ENCODE results near the gene LRRC18. TPM values are rescaled to one million over a fixed set of nuclear protein-coding genes. Genes with fewer than 3 reads are reported as not detected.

LRRC18 gene
- total RNA-seq, 1 donor from 2014 or later, result under 0.01 TPM

DNA sequence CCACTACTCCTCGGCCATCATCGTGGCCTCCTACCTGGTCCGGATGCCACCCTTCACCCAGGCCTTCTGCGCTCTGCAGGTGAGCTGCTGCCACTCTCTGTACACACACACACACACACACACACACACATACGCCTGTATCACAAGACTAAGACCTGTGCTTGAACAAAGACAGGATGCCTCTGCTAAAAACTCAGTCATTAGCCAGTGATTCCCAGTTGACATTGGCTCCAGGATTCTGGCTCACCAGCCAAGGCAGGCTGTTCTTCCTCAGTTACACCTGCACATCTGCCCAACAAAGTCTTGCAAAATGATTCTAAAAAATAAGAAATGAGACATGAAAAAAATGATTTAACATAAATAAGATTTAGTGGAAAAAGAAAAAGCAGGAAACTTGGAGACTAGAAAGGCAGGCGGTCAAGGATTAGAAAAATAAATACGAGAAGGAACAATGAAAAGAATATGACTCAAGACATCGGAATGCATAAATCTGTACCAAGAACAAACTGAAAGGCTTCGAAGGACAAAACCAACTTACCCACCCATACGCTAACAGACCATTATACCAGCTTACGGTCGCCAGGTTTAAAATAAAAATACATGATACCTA, 7.4 kb upstream of the LRRC18 start:
- Histone ChIP-seq H3K27me3 (ENCODE audit: control insufficient read depth in 3 of 3, insufficient read depth in 3 of 3, low read length in 3 of 3) (peaks cover 0 to 8% (median 3%) of the 10 kb centered on the region in 3 donors), H3K4me3 (ENCODE audit: low read length in 3 of 3) (no peak overlapping the region), H3K9me3 (ENCODE audit: control insufficient read depth in 3 of 3, low read length in 3 of 3) (no peaks in the 10 kb centered on the region), H3K4me1 (ENCODE audit: control insufficient read depth in 3 of 3, insufficient read depth in 3 of 3, low read length in 3 of 3) (peaks cover 0 to 7% (median 5%) of the 10 kb centered on the region in 3 donors), H3K27ac (ENCODE audit: low read depth, low read length) (no peak overlapping the region), H3K9ac (ENCODE audit: low read depth in 1 of 3, low read length in 3 of 3) (no peak overlapping the region), H3K36me3 (ENCODE audit: control insufficient read depth in 3 of 3, insufficient read depth in 3 of 3, low read length in 3 of 3) (no peaks in the 10 kb centered on the region)

DNA sequence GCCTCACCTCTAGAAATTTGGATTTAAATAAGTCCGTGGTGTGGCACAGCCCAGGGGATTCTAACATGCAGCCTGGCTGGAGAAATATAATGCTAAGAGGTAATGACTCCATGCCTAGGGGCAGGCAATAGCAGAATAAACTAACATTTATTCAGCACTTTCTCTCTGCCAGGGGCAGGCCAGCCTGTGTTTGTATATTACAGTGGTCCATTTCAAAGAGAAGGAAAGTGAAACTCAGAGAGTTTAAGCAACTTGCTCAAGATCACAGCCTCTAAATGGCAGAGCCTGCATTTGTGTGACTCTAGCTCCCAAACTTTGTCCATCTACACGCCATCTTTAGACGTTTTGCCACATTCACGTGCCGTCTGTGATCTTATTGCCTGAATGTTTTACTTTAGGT, 6.7 kb upstream of the LRRC18 start:
- peaks cover 0 to 8% (median 3%) of the 10 kb centered on the region in 3 donors for H3K27me3 ChIP-seq (ENCODE audit: control insufficient read depth in 3 of 3, insufficient read depth in 3 of 3, low read length in 3 of 3)
- no peaks in the 10 kb centered on the region for H3K9me3 ChIP-seq (ENCODE audit: control insufficient read depth in 3 of 3, low read length in 3 of 3)
- H3K4me3 ChIP-seq (ENCODE audit: low read length in 3 of 3), result no peak overlapping the region
- no peaks in the 10 kb centered on the region for H3K36me3 ChIP-seq (ENCODE audit: control insufficient read depth in 3 of 3, insufficient read depth in 3 of 3, low read length in 3 of 3)
- peaks cover 0 to 7% (median 5%) of the 10 kb centered on the region in 3 donors for H3K4me1 ChIP-seq (ENCODE audit: control insufficient read depth in 3 of 3, insufficient read depth in 3 of 3, low read length in 3 of 3)
- no peak overlapping the region for H3K9ac ChIP-seq (ENCODE audit: low read depth in 1 of 3, low read length in 3 of 3)
- no peak overlapping the region for H3K27ac ChIP-seq (ENCODE audit: low read depth, low read length)

DNA sequence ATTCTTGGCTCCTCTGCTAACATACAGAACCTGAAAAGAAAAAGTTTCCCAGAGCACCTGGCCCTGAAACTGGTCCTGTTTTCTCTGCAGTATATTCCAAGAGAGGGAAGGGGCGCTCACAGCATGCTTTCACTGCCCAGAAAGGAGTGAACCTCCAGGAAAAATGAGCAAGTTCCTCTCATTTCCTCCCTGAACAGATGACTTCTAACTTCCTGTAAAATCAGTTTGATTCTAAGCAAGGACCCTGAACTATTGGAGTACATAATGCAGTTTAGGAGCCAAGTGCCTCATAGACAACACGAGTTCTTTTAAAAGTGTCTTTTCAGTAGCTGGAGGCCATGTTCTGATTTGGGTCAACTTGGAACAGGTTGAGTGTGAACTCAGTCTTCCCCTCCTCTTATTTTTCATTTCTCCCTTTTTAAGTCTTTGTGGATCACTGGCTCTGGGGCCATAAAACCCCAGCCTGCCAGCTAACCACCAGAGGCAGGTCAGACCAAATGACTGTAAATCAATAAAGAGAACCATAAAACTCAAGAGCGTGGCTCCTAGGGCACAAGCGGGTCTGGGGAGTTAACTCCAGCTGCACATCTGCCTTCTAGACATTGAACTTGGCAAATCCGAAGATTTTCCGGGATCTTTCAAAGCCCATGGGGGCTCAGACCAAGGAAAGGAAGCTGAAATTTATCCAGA, 5.9 kb upstream of the LRRC18 start:
- Histone ChIP-seq H3K27ac (ENCODE audit: low read depth, low read length) (peak overlapping the region; percentile 12), H3K4me1 (ENCODE audit: control insufficient read depth in 3 of 3, insufficient read depth in 3 of 3, low read length in 3 of 3) (peaks cover 0 to 7% (median 5%) of the 10 kb centered on the region in 3 donors), H3K27me3 (ENCODE audit: control insufficient read depth in 3 of 3, insufficient read depth in 3 of 3, low read length in 3 of 3) (peaks cover 0 to 4% (median 3%) of the 10 kb centered on the region in 3 donors), H3K4me3 (ENCODE audit: low read length in 3 of 3) (no peak overlapping the region), H3K36me3 (ENCODE audit: control insufficient read depth in 3 of 3, insufficient read depth in 3 of 3, low read length in 3 of 3) (no peaks in the 10 kb centered on the region), H3K9ac (ENCODE audit: low read depth in 1 of 3, low read length in 3 of 3) (no peak overlapping the region), H3K9me3 (ENCODE audit: control insufficient read depth in 3 of 3, low read length in 3 of 3) (no peaks in the 10 kb centered on the region)

DNA sequence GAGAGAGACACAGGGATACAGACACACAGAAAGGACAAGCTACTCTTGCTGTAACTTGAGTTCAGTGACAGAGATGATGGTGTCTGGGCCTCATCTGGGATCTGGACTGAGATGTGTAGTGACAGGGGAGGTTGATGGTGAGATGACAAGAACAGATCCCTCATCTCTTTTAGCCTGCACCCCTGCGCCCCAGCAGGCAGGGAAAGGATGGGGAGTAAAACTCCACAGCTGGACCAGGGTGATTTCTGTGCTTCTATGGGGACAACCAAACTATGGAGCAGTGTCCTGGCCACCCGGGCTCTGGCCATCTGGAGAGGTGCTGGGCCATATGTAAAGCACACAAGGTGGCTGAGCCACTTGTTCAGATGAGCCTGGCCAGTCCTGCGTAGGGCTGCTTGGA, 4.5 kb upstream of the LRRC18 start:
- Histone ChIP-seq H3K27ac (ENCODE audit: low read depth, low read length) (no peak overlapping the region), H3K27me3 (ENCODE audit: control insufficient read depth in 3 of 3, insufficient read depth in 3 of 3, low read length in 3 of 3) (peaks cover 0 to 3% (median under 1%) of the 10 kb centered on the region in 3 donors), H3K4me3 (ENCODE audit: low read length in 3 of 3) (no peak overlapping the region), H3K9me3 (ENCODE audit: control insufficient read depth in 3 of 3, low read length in 3 of 3) (no peaks in the 10 kb centered on the region), H3K9ac (ENCODE audit: low read depth in 1 of 3, low read length in 3 of 3) (no peak overlapping the region), H3K36me3 (ENCODE audit: control insufficient read depth in 3 of 3, insufficient read depth in 3 of 3, low read length in 3 of 3) (no peaks in the 10 kb centered on the region), H3K4me1 (ENCODE audit: control insufficient read depth in 3 of 3, insufficient read depth in 3 of 3, low read length in 3 of 3) (peaks cover 0 to 7% (median 5%) of the 10 kb centered on the region in 3 donors)

DNA sequence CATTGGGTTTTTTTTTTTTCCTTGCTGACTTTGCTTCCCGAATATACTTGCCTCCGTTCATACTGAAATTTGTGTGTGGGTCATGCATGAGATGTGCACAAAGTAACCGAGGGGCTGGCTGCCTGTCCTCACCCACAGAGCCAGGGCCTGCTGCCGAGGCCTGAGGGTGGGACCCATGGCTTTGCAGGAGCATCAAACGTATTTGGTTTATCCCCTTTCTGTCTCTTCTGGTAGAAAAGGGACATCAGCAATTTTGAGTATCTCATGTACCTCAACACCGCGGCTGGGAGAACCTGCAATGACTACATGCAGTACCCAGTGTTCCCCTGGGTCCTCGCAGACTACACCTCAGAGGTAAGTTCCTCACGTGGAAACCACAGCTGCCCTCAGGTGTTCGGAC, 3.5 kb upstream of the LRRC18 start:
- Histone ChIP-seq H3K27me3 (ENCODE audit: control insufficient read depth in 3 of 3, insufficient read depth in 3 of 3, low read length in 3 of 3) (peaks cover 0 to 3% (median 0%) of the 10 kb centered on the region in 3 donors), H3K27ac (ENCODE audit: low read depth, low read length) (no peak overlapping the region), H3K9ac (ENCODE audit: low read depth in 1 of 3, low read length in 3 of 3) (no peak overlapping the region), H3K36me3 (ENCODE audit: control insufficient read depth in 3 of 3, insufficient read depth in 3 of 3, low read length in 3 of 3) (no peaks in the 10 kb centered on the region), H3K4me3 (ENCODE audit: low read length in 3 of 3) (no peak overlapping the region), H3K4me1 (ENCODE audit: control insufficient read depth in 3 of 3, insufficient read depth in 3 of 3, low read length in 3 of 3) (peaks cover 0 to 7% (median 5%) of the 10 kb centered on the region in 3 donors), H3K9me3 (ENCODE audit: control insufficient read depth in 3 of 3, low read length in 3 of 3) (no peaks in the 10 kb centered on the region)

DNA sequence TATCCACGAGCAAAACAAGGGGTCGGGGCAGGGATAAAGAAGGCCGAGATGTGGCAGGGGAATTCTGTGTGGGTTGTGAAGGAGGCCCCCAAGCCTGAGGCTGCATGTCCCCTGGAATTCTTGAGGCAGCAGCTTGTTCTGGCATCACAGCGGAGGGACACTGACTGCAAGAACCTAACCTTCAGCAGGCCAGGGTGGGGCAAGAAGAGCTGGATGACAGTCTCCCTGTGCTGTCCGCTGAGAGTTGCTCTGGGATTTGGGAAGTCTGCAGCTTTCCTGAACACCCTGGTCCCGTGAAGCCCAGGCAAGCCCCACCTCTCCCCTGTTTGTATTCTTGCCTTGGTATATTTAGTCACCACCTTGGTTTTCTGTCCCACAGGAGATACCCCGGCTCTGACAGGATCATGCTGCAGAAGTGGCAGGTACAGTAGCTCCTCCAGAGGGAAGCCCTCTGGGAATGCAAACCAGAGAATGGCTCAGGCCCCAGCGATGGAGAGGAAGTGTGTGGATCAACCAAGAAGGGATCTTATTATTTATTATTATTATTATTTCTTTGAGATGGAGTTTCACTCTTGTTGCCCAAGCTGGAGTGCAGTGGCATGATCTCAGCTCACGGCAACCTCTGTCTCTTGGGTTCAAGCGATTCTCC, 1.9 kb upstream of the LRRC18 start:
- no peaks in the 10 kb centered on the region for H3K9me3 ChIP-seq (ENCODE audit: control insufficient read depth in 3 of 3, low read length in 3 of 3)
- H3K27ac ChIP-seq (ENCODE audit: low read depth, low read length), result no peak overlapping the region
- peaks cover 0 to 1% (median 0%) of the 10 kb centered on the region in 3 donors for H3K4me1 ChIP-seq (ENCODE audit: control insufficient read depth in 3 of 3, insufficient read depth in 3 of 3, low read length in 3 of 3)
- peaks cover 0 to under 1% (median 0%) of the 10 kb centered on the region in 3 donors for H3K27me3 ChIP-seq (ENCODE audit: control insufficient read depth in 3 of 3, insufficient read depth in 3 of 3, low read length in 3 of 3)
- H3K4me3 ChIP-seq (ENCODE audit: low read length in 3 of 3), result no peak overlapping the region
- H3K9ac ChIP-seq (ENCODE audit: low read depth in 1 of 3, low read length in 3 of 3), result no peak overlapping the region
- H3K36me3 ChIP-seq (ENCODE audit: control insufficient read depth in 3 of 3, insufficient read depth in 3 of 3, low read length in 3 of 3), result no peaks in the 10 kb centered on the region

DNA sequence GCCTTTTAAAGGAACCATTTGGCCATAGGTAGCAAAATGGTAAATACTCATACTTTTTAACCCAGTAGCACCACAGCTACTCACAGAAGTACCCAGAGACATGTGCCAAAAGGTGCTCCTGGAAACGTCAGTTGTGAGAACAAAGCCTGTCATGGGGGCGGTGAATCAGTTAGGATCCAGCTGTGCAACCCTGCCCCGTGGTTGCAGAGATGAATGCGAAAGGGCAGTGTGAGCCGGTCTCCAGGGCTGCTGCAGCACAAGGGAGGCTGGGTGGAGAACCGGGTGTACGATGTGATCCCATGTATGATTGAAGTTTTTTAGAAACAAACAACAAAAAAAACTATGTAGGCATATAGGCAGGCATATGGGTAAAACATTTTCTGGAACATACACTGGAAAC, 1.3 kb upstream of the LRRC18 start:
- H3K4me1 ChIP-seq (ENCODE audit: control insufficient read depth in 3 of 3, insufficient read depth in 3 of 3, low read length in 3 of 3), result no peaks in the 10 kb centered on the region
- H3K9ac ChIP-seq (ENCODE audit: low read depth in 1 of 3, low read length in 3 of 3), result no peak overlapping the region
- H3K27ac ChIP-seq (ENCODE audit: low read depth, low read length), result no peak overlapping the region
- no peaks in the 10 kb centered on the region for H3K36me3 ChIP-seq (ENCODE audit: control insufficient read depth in 3 of 3, insufficient read depth in 3 of 3, low read length in 3 of 3)
- H3K27me3 ChIP-seq (ENCODE audit: control insufficient read depth in 3 of 3, insufficient read depth in 3 of 3, low read length in 3 of 3), result no peaks in the 10 kb centered on the region
- no peak overlapping the region for H3K4me3 ChIP-seq (ENCODE audit: low read length in 3 of 3)
- no peaks in the 10 kb centered on the region for H3K9me3 ChIP-seq (ENCODE audit: control insufficient read depth in 3 of 3, low read length in 3 of 3)

DNA sequence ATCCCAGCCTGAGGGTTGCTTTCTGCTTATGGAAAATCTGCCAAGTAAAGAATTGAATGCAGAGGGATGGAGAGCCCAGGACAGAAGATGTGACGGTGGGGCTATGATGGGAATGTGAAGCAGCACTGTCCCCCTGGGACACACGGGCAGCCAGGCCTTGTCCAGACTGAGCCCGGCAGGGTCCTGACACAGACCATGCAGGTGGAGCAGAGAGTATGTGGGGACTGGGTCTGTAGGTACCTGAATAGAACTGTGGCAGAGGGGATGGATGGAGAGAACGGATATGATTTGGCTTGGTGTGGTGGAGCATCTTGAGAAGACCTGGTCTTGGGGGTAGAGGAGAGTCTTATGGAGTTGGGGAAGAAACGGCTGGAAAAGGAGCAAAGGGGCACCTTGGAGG, 732 bp upstream of the LRRC18 start:
- Histone ChIP-seq H3K9ac (ENCODE audit: low read depth in 1 of 3, low read length in 3 of 3) (no peak overlapping the region), H3K9me3 (ENCODE audit: control insufficient read depth in 3 of 3, low read length in 3 of 3) (no peaks in the 10 kb centered on the region), H3K36me3 (ENCODE audit: control insufficient read depth in 3 of 3, insufficient read depth in 3 of 3, low read length in 3 of 3) (no peaks in the 10 kb centered on the region), H3K4me3 (ENCODE audit: low read length in 3 of 3) (no peak overlapping the region), H3K27ac (ENCODE audit: low read depth, low read length) (no peak overlapping the region), H3K27me3 (ENCODE audit: control insufficient read depth in 3 of 3, insufficient read depth in 3 of 3, low read length in 3 of 3) (no peaks in the 10 kb centered on the region), H3K4me1 (ENCODE audit: control insufficient read depth in 3 of 3, insufficient read depth in 3 of 3, low read length in 3 of 3) (no peaks in the 10 kb centered on the region)

DNA sequence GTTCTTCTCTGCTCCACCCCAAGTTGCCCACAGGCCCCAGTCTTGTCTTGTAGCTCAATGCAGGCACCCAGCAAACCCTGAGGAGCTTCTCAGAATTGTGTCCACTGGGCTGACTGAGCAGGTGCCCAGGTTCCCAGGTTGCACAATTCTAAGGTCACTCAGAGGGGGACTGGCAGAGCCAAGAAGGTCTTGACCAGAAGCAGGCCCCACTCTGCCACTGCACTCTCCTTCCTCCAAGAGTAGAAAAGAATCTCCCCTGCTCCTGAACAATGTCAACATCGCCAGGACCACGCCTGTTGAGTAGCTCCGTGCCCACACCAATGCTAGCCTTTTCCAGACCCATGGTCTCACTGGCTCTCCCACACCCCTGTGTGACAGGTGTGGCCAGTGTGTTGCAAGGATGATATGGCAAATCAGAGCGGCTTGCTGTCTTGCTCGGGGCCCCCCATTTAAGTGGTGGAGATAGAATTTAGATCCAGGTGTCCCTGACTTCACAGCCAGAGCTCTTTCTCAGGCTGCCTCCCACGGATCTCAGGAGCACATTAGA, 577 bp downstream of the LRRC18 start:
- no peaks in the 10 kb centered on the region for H3K27me3 ChIP-seq (ENCODE audit: control insufficient read depth in 3 of 3, insufficient read depth in 3 of 3, low read length in 3 of 3)
- H3K4me1 ChIP-seq (ENCODE audit: control insufficient read depth in 3 of 3, insufficient read depth in 3 of 3, low read length in 3 of 3), result no peaks in the 10 kb centered on the region
- H3K36me3 ChIP-seq (ENCODE audit: control insufficient read depth in 3 of 3, insufficient read depth in 3 of 3, low read length in 3 of 3), result no peaks in the 10 kb centered on the region
- H3K4me3 ChIP-seq (ENCODE audit: low read length in 3 of 3), result no peak overlapping the region
- H3K9ac ChIP-seq (ENCODE audit: low read depth in 1 of 3, low read length in 3 of 3), result no peak overlapping the region
- no peak overlapping the region for H3K27ac ChIP-seq (ENCODE audit: low read depth, low read length)
- no peaks in the 10 kb centered on the region for H3K9me3 ChIP-seq (ENCODE audit: control insufficient read depth in 3 of 3, low read length in 3 of 3)

DNA sequence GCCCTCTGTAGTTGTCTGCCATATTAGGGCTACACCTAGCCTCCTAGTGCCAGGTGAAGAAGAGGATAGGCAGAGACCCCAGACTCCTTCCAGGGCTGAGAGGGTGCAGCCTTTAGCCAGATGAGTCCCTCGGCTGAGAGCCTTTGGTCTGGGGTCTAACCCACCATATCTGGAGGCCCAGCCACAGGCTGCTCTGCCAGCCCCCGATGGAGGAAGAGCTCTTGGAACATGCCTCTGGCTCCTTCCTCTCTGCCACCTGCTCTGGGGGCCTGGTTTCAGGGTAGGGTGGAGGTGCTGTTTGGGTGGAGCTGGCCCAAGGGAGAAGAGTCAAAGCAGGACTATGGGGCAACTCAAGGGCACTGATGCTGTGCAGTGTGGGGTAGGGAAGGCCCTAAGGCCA, 1.4 kb downstream of the LRRC18 start:
- Histone ChIP-seq H3K27ac (ENCODE audit: low read depth, low read length) (no peak overlapping the region), H3K9me3 (ENCODE audit: control insufficient read depth in 3 of 3, low read length in 3 of 3) (no peaks in the 10 kb centered on the region), H3K27me3 (ENCODE audit: control insufficient read depth in 3 of 3, insufficient read depth in 3 of 3, low read length in 3 of 3) (no peaks in the 10 kb centered on the region), H3K4me1 (ENCODE audit: control insufficient read depth in 3 of 3, insufficient read depth in 3 of 3, low read length in 3 of 3) (no peaks in the 10 kb centered on the region), H3K4me3 (ENCODE audit: low read length in 3 of 3) (no peak overlapping the region), H3K36me3 (ENCODE audit: control insufficient read depth in 3 of 3, insufficient read depth in 3 of 3, low read length in 3 of 3) (no peaks in the 10 kb centered on the region), H3K9ac (ENCODE audit: low read depth in 1 of 3, low read length in 3 of 3) (no peak overlapping the region)
